ENCODE measurements around the gene IL18.

The IL18 gene

DNA sequence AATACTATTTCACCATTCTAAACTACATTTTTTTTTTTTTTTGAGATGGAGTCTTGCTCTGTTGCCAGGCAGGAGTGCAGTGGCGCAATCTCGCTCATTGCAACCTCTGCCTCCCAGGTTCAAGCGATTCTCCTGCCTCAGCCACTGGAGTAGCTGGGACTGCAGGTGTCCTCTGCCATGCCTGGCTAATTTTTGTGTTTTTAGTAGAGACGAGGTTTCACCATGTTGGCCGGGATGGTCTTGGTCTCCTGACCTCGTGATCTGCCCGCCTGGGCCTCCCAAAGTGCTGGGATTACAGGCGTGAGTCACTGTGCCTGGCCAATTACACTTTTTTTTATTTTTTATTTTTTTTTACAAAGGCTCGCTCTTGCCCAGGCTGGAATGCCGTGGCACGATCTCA lies 31.2 kb upstream of the IL18 start:
- TF ChIP-seq, protein P1, sequence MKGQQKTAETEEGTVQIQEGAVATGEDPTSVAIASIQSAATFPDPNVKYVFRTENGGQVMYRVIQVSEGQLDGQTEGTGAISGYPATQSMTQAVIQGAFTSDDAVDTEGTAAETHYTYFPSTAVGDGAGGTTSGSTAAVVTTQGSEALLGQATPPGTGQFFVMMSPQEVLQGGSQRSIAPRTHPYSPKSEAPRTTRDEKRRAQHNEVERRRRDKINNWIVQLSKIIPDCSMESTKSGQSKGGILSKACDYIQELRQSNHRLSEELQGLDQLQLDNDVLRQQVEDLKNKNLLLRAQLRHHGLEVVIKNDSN (IDR thresholded peaks at IDR 0.05) = peak; percentile 23; the same call in 1 of the 2 replicates

- TF ChIP-seq CREB1 (IDR thresholded peaks at IDR 0.05; ENCODE audit: low read depth) (no peak), EP300 (IDR thresholded peaks at IDR 0.05; ENCODE audit: borderline replicate concordance) (no peak), RAD21 (IDR thresholded peaks at IDR 0.05; ENCODE audit: low read depth) (no peak)
These were observed 22.4 kb upstream of the IL18 start for GRCh38 chr11:112186304-112186703.

DNA sequence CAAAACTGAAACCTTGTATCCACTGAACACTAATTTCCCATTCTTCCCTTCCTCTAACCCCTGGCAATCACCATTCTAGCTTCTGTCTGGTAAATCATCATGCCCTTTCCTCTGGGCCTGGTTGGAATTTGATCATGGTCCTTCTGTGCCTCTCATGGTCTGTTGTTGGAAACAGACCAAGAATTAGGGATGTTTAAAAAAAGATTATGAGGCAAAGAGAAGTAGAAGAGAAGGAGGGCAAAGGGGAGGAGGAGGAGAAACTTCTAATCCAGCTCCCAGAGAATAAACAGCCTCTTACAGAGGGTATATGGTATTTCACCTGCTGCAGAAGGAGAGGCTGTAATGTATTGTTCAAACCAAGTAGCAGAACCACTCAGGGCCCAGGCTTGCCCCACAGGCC lies 22.0 kb upstream of the IL18 start:
- TF ChIP-seq ZBTB7A (IDR thresholded peaks at IDR 0.05; ENCODE audit: low read depth) (no peak), NFIC (IDR thresholded peaks at IDR 0.05) (no peak), TAF1 (IDR thresholded peaks at IDR 0.05; ENCODE audit: low read depth) (no peak), TEAD4 (IDR thresholded peaks at IDR 0.05) (no peak), EP300 (IDR thresholded peaks at IDR 0.05; ENCODE audit: borderline replicate concordance) (no peak), CEBPB (IDR thresholded peaks at IDR 0.05) (no peak), REST (IDR thresholded peaks at IDR 0.05; ENCODE audit: low read depth) (no peak), FOXM1 (IDR thresholded peaks at IDR 0.05; ENCODE audit: borderline replicate concordance, low read depth) (no peak), CREB1 (IDR thresholded peaks at IDR 0.05; ENCODE audit: low read depth) (no peak), YY1 (IDR thresholded peaks at IDR 0.05; ENCODE audit: low read depth) (no peak), EGR1 (IDR thresholded peaks at IDR 0.05) (no peak), TCF12 (IDR thresholded peaks at IDR 0.05; ENCODE audit: low read depth) (no peak), RAD21 (IDR thresholded peaks at IDR 0.05; ENCODE audit: low read depth) (no peak)
- TF ChIP-seq, protein P1 (IDR thresholded peaks at IDR 0.05) = no peak
- TF ChIP-seq, protein P2, sequence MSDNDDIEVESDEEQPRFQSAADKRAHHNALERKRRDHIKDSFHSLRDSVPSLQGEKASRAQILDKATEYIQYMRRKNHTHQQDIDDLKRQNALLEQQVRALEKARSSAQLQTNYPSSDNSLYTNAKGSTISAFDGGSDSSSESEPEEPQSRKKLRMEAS (IDR thresholded peaks at IDR 0.05) = no peak

DNA sequence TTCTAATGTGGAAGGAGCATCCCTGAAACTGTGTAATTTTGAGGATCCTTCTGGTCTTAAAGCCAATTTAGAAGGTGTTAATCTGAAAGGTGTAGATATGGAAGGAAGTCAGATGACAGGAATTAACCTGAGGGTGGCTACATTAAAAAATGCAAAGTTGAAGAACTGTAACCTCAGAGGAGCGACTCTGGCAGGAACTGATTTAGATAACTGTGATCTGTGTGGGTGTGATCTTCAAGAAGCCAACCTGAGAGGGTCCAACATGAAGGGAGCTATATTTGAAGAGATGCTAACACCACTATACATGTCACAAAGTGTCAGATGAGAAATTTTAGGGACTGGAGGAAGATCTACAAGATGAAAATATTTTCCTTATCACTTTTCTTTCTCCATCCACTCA lies 19.0 kb upstream of the IL18 start:
- TF ChIP-seq, protein P2 (IDR thresholded peaks at IDR 0.05) = no peak
- TF ChIP-seq ZBTB7A (IDR thresholded peaks at IDR 0.05; ENCODE audit: low read depth) = no peak
- TF ChIP-seq EP300 (IDR thresholded peaks at IDR 0.05; ENCODE audit: borderline replicate concordance) = no peak
- no peak for TF ChIP-seq TCF12 (IDR thresholded peaks at IDR 0.05; ENCODE audit: low read depth)
- TF ChIP-seq YY1 (IDR thresholded peaks at IDR 0.05; ENCODE audit: low read depth) = no peak
- no peak for TF ChIP-seq NFIC (IDR thresholded peaks at IDR 0.05)
- TF ChIP-seq TEAD4 (IDR thresholded peaks at IDR 0.05) = no peak
- TF ChIP-seq TAF1 (IDR thresholded peaks at IDR 0.05; ENCODE audit: low read depth) = no peak
- TF ChIP-seq EGR1 (IDR thresholded peaks at IDR 0.05) = no peak
- no peak for TF ChIP-seq FOXM1 (IDR thresholded peaks at IDR 0.05; ENCODE audit: borderline replicate concordance, low read depth)
- no peak for TF ChIP-seq RAD21 (IDR thresholded peaks at IDR 0.05; ENCODE audit: low read depth)
- TF ChIP-seq, protein P1 (IDR thresholded peaks at IDR 0.05) = no peak
- no peak for TF ChIP-seq CREB1 (IDR thresholded peaks at IDR 0.05; ENCODE audit: low read depth)
- TF ChIP-seq CEBPB (IDR thresholded peaks at IDR 0.05) = no peak

DNA sequence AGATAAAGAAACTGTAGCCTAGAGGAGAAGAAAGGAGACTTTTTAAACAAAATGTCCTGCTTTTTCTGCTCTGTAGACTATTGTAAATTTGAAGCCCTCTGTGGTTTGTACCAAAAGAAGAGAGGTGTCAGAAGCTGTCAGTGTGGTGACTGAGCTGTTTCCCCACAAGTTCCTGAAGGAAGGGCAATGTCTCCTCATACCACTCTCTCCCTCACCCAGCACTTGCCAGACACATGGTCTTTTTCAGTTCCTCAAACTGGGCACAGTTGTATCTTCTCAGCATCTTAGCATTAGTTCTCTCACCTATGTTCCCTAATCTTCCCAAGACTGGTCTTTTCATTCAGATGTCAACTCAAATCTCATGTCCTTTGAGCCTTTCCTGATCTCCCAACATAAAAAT lies 15.7 kb upstream of the IL18 start:
- no peak for TF ChIP-seq CREB1 (IDR thresholded peaks at IDR 0.05; ENCODE audit: low read depth)
- no peak for TF ChIP-seq FOXM1 (IDR thresholded peaks at IDR 0.05; ENCODE audit: borderline replicate concordance, low read depth)
- TF ChIP-seq, protein P1 (IDR thresholded peaks at IDR 0.05) = no peak
- no peak for TF ChIP-seq RAD21 (IDR thresholded peaks at IDR 0.05; ENCODE audit: low read depth)

- TF ChIP-seq TAF1 (IDR thresholded peaks at IDR 0.05; ENCODE audit: low read depth) (no peak), REST (IDR thresholded peaks at IDR 0.05; ENCODE audit: low read depth) (no peak), RAD21 (IDR thresholded peaks at IDR 0.05; ENCODE audit: low read depth) (no peak), TCF12 (IDR thresholded peaks at IDR 0.05; ENCODE audit: low read depth) (no peak)
- TF ChIP-seq, protein P1 (IDR thresholded peaks at IDR 0.05) = no peak
These were observed 15.0 kb upstream of the IL18 start for GRCh38 chr11:112178936-112179335.
